NCI-H1694 treated with DMSO at 0.1 percent for 48 hours (cell line): Measurements from ENCODE around the gene HOXB5.
A peak's percentile ranks its signal among the peaks of the same experiment; 100 is the strongest.

ENCODE experiments used
- DNase-seq: peaks from one replicate; lab custom pipeline; 2025; lab: John Stamatoyannopoulos, UW

HOXB5 gene

DNA sequence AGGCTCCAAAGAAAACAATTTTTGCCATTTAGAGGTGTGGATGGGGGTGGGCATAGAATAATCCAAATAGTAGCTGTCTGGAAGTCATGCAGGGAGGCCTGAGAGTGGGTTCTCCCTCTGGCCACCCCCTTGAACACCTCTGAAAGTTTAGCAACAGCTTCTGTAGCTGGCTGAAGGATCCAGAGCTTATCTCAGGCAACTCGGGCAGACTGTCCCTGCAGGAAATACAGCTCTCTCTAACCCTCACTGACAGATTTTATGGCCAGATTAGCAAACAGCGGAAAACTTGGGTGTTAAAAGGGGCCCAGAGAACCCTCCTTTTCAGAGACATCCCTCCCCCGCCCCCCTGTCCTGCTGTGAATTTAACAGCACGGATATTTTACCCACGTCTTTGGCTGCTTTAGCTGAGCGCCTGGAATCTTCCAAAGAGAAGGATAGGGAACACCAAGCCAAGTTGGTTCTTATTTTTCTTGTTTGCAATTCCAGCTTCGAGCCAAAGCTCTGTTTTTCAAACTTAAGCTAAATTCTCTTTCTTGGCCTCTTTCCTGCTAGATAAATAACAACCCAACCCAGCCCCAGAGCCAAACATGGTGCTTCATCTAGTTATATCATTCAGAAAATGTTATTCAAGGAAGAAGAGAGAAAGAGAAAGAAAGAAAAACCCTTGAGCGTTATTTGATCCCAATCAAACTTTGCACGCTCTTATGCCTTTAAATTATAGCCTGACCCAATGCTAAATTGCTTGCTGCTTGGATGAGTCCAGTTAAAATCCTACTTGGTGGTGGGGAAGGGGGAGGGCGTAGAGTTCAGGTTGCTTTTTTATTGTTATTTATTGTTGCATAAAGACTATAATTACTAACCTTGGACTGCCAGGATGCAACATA is 46.4 kb downstream of the HOXB5 start:
- DNase-seq = no peak

- no peak for DNase-seq
Observed at GRCh38 chr17:48546137-48546923, 47.2 kb downstream of the HOXB5 start.

DNA sequence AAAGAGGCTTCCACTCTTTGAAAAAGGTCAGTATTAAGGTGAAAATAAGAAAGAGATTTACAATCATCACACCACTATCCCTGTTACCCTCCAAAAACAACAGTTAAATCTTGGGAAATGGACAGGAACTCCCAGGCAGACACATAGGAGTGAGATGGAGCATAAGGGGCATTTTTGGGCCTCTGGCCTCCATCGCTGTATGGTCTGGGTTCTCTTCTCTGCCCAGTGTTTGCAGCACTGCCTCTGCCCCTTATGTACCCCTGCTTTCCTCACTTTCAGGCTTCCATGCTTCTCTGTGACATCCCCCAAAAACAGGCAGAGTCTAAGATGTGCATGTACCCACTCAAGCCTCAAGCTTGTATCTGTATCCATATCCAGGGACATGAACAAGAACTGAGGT is 48.0 kb downstream of the HOXB5 start:
- no peak for DNase-seq

DNA sequence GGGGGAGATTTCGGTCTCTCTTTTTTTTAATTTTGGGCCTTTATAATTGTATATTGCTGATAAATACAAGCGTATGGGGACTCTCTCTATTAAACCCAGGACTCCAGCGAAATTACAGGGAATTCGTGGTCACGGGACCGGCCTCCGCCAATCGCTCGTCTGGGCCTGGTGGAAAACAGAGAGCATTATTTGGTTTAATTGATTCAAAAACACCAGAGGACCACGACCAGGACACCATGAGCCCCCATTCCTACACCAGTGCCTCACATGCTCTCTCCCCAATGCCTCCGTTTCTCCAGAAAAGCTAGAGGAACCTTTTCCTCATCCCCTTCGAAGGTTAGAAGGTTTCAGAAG is 48.6 kb downstream of the HOXB5 start, which contains the start of gene HOXB2:
Gene HOXB2, minus strand, starts transcription at position 88 of the 354 bp plus-strand sequence. CDS start 198 bp downstream, outside the sequence.
- peak; percentile 48 for DNase-seq

GRCh38 chr17:48544349-48545021 is 49.1 kb downstream of the HOXB5 start:
- no peak for DNase-seq

- peak; percentile 24 for DNase-seq
Observed at GRCh38 chr17:48543854-48544348, 49.7 kb downstream of the HOXB5 start.

- peak; percentile 23 for DNase-seq
Observed at GRCh38 chr17:48543107-48543853, 50.3 kb downstream of the HOXB5 start.

DNA sequence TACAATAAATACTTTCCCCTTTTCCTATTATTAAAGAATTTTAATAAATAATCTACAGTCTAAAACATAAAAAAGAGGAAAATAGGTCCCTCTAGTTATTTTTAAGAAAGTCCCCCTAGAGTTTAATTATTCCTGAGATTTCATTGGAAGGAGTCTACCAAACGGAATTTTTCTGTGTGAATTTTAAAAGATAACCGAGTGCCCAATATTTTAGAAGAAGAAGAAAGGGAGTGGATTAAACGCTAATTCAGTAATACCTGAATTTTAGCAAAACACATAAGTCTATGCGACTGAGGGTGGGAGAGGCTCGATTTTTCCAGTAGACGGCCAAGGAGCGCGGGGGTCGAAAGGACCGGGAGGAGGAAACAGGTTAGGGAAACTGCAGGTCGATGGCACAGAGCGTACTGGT is 50.9 kb downstream of the HOXB5 start:
- no peak for DNase-seq

GRCh38 chr17:48542114-48542656 is 51.4 kb downstream of the HOXB5 start:
- DNase-seq = no peak

DNA sequence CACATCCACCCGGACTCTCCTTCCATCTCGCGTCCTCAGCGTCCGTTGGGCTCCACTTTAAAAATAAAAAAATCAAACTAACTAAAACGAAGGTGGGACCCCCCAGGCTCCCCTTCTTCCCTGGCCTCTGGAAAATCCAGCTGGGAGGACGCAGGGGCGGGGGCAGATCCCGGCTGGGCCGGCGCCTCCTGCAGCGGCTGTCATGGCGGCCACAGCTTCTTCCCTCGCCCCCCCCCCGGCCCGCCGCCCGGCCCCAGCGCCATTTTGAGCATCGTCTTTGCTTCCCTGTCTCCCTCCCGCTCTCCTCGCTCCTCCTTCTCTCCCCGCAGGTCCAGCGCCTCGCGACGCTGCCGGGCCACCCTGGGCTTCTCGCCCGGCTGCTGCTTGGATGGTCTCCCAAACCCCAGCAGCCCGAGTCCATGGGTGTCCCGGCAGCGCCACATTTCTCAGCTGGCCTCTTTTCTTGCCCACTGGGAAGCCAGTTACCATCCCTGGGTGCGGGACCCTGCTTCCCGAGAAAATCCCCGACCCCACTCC is 51.9 kb downstream of the HOXB5 start:
- no peak for DNase-seq
